Activated T-cell treated with anti-CD3 and anti-CD28 coated beads for 24 hours (primary cell): ENCODE results near the gene NUDT14.

Source experiments
- DNase-seq: peaks from one replicate; pipeline ENCODE4 v3.0.0-alpha.2; 2020; ENCODE audit warnings: low read depth

The NUDT14 gene

GRCh38 chr14:105158794-105159193, 22.3 kb downstream of the NUDT14 start:
- no peak for DNase-seq

- DNase-seq = no peak
Measured at GRCh38 chr14:105157872-105158271, 23.2 kb downstream of the NUDT14 start.

- DNase-seq = no peak
Measured at GRCh38 chr14:105156414-105157375, 24.4 kb downstream of the NUDT14 start.

- DNase-seq = no peak
Measured at GRCh38 chr14:105155681-105156413, 25.3 kb downstream of the NUDT14 start.

GRCh38 chr14:105155071-105155651, 26.0 kb downstream of the NUDT14 start:
- DNase-seq = no peak

GRCh38 chr14:105154476-105154871, 26.6 kb downstream of the NUDT14 start:
- DNase-seq = no peak

GRCh38 chr14:105153739-105154475, 27.2 kb downstream of the NUDT14 start:
- DNase-seq = no peak

- DNase-seq = no peak
Measured at GRCh38 chr14:105153331-105153731, 27.8 kb downstream of the NUDT14 start.

GRCh38 chr14:105152794-105153241, 28.3 kb downstream of the NUDT14 start:
- no peak for DNase-seq

- DNase-seq = no peak
Measured at GRCh38 chr14:105151838-105152793, 29.0 kb downstream of the NUDT14 start.

- DNase-seq = no peak
Measured at GRCh38 chr14:105151084-105151837, 29.9 kb downstream of the NUDT14 start.

GRCh38 chr14:105150368-105151083, 30.6 kb downstream of the NUDT14 start:
- no peak for DNase-seq

- no peak for DNase-seq
Measured at GRCh38 chr14:105150026-105150367, 31.1 kb downstream of the NUDT14 start.

- DNase-seq = no peak
Measured at GRCh38 chr14:105149146-105149781, 31.8 kb downstream of the NUDT14 start.

- DNase-seq = no peak
Measured at GRCh38 chr14:105148604-105149145, 32.4 kb downstream of the NUDT14 start.

- DNase-seq = no peak
Measured at GRCh38 chr14:105147671-105148603, 33.2 kb downstream of the NUDT14 start.

GRCh38 chr14:105146976-105147635, 34.0 kb downstream of the NUDT14 start:
- no peak for DNase-seq
